ENCODE results near the gene UCHL5. TPM values are rescaled to one million over a fixed set of nuclear protein-coding genes. Genes with fewer than 3 reads are reported as not detected.
"Not testable (repeated sequence)": the region's sequence is repeated elsewhere in the genome, so short reads cannot be mapped to it uniquely, and the experiment has no call there.

UCHL5 gene
- total RNA-seq, 1 experiment from 2014 or later: 42.1 TPM

- H2BK20ac ChIP-seq (ENCODE audit: low read depth, low read length, poor library complexity, severe bottlenecking): no peak overlapping the region
- WGBS (ENCODE audit: extremely low coverage, insufficient read length, low lambda C conversion rate): no CpG with 5 or more reads among the region's 4 CpGs
Measured at GRCh38 chr1:193054169-193054675, 4.9 kb downstream of the UCHL5 start.

DNA sequence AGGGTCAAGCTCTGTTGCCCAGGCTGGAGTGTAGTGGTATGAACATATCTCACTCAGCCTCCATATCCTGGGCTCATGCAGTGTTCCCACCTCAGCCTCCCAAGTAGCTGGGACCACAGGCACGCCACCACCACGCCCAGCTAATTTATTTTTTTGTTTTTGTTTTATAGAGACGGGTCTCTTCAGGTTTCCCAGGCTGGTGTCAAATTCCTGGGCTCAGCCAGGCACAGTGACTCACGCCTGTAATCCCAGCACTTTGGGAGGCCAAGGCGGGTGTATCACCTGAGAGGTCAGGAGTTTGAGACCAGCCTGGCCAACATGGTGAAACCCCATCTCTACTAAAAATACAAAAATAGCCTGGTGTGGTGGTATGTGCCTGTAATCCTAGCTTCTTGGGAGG lies 10.2 kb downstream of the UCHL5 start:
- H4K5ac ChIP-seq (ENCODE audit: insufficient read length, low read depth, low read length); H3K14ac ChIP-seq (ENCODE audit: insufficient read depth, low read length); H3K9me3 ChIP-seq (ENCODE audit: control insufficient read depth, low read depth, low read length); H4K8ac ChIP-seq (replicated peaks; ENCODE audit: insufficient read length, low read depth, low read length); H3T11ph ChIP-seq (ENCODE audit: low read length); H3K27me3 Mint-ChIP-seq (ENCODE audit: low read depth); H3K4me1 ChIP-seq (ENCODE audit: insufficient read depth, low read length); H3K4me3 Mint-ChIP-seq; H3K9ac ChIP-seq (ENCODE audit: extremely low read depth, insufficient read length, low read length); H3K56ac ChIP-seq (ENCODE audit: insufficient read length, low read depth, low read length); H2BK120ac ChIP-seq (ENCODE audit: low read depth, low read length, poor library complexity, severe bottlenecking); H3K23me2 ChIP-seq (ENCODE audit: insufficient read length, low read depth, low read length, poor library complexity, severe bottlenecking); H3K9me3 Mint-ChIP-seq; H3K4me2 ChIP-seq (ENCODE audit: insufficient read depth, insufficient read length, low read length); H2BK12ac ChIP-seq (ENCODE audit: insufficient read length, low read depth, low read length); H3K18ac ChIP-seq (ENCODE audit: insufficient read length, low read depth, low read length); H3K4ac ChIP-seq (ENCODE audit: low read depth, low read length); H3K27ac ChIP-seq (ENCODE audit: insufficient read length, low read depth, low read length); DNase-seq; H2BK5ac ChIP-seq (ENCODE audit: insufficient read length, low read length); H3K23ac ChIP-seq (ENCODE audit: insufficient read length, low read depth, low read length); H4K20me1 ChIP-seq (ENCODE audit: control insufficient read depth, insufficient read depth, insufficient read length); H3K79me1 ChIP-seq (ENCODE audit: insufficient read depth, low read depth, low read length, poor library complexity, severe bottlenecking); H3K27me3 ChIP-seq (ENCODE audit: insufficient read depth, low read length); H3K79me2 ChIP-seq (ENCODE audit: insufficient read depth, low read length); H4K91ac ChIP-seq (ENCODE audit: insufficient read length, low read depth, low read length); H2AK5ac ChIP-seq (ENCODE audit: insufficient read length, low read length); H2AFZ ChIP-seq (ENCODE audit: low read length); H2BK15ac ChIP-seq (ENCODE audit: low read depth, low read length); H3K27ac Mint-ChIP-seq; H2BK20ac ChIP-seq (ENCODE audit: low read depth, low read length, poor library complexity, severe bottlenecking): not testable (repeated sequence)
- WGBS (ENCODE audit: extremely low coverage, insufficient read length, low lambda C conversion rate): no CpG with 5 or more reads among the region's 5 CpGs
- Mint-ChIP-seq H3K36me3 (ENCODE audit: insufficient read depth in 1 of 3, low read depth in 3 of 3) (peaks cover 25 to 36% (median 33%) of the 10 kb centered on the region in 3 experiments; a peak in 6 of 7 replicates), H3K4me1 (peaks cover 12 to 14% of the 10 kb centered on the region in 2 experiments)

More at GRCh38 chr1:193054169-193054675, 4.9 kb downstream of the UCHL5 start:
- no peak overlapping the region for H3T11ph ChIP-seq (ENCODE audit: low read length)
- TF ChIP-seq CTCF (conservative IDR thresholded peaks at IDR 0.05): no peak
- no peak overlapping the region for H4K91ac ChIP-seq (ENCODE audit: insufficient read length, low read depth, low read length)
- no peak overlapping the region for H3K27ac ChIP-seq (ENCODE audit: insufficient read length, low read depth, low read length)
- no peak overlapping the region for H2BK12ac ChIP-seq (ENCODE audit: insufficient read length, low read depth, low read length)
- no peak overlapping the region for H2BK5ac ChIP-seq (ENCODE audit: insufficient read length, low read length)
- peaks cover 5 to 14% of the 10 kb centered on the region in 2 experiments for H3K4me1 Mint-ChIP-seq
- no peaks in the 10 kb centered on the region for H4K20me1 ChIP-seq (ENCODE audit: control insufficient read depth, insufficient read depth, insufficient read length)
- H3K9me3 ChIP-seq (ENCODE audit: control insufficient read depth, low read depth, low read length): no peaks in the 10 kb centered on the region
- no peak overlapping the region for H3K4ac ChIP-seq (ENCODE audit: low read depth, low read length)
- H3K9ac ChIP-seq (ENCODE audit: extremely low read depth, insufficient read length, low read length): no peak overlapping the region
- H2BK15ac ChIP-seq (ENCODE audit: low read depth, low read length): no peak overlapping the region
- H3K27me3 Mint-ChIP-seq (ENCODE audit: low read depth): no peaks in the 10 kb centered on the region
- no peak for DNase-seq
- no peak overlapping the region for H3K4me2 ChIP-seq (ENCODE audit: insufficient read depth, insufficient read length, low read length)
- no peak overlapping the region for H4K5ac ChIP-seq (ENCODE audit: insufficient read length, low read depth, low read length)
- no peaks in the 10 kb centered on the region for H3K27me3 ChIP-seq (ENCODE audit: insufficient read depth, low read length)
- no peak overlapping the region for H3K56ac ChIP-seq (ENCODE audit: insufficient read length, low read depth, low read length)
- H3K18ac ChIP-seq (ENCODE audit: insufficient read length, low read depth, low read length): no peak overlapping the region
- no peak overlapping the region for H4K8ac ChIP-seq (replicated peaks; ENCODE audit: insufficient read length, low read depth, low read length)
- H3K23ac ChIP-seq (ENCODE audit: insufficient read length, low read depth, low read length): no peak overlapping the region
- no peak overlapping the region for H2AFZ ChIP-seq (ENCODE audit: low read length)
- H3K79me1 ChIP-seq (ENCODE audit: insufficient read depth, low read depth, low read length, poor library complexity, severe bottlenecking): peaks cover 5% of the 10 kb centered on the region
- no peaks in the 10 kb centered on the region for H3K9me3 Mint-ChIP-seq
- peaks cover 8 to 13% (median 10%) of the 10 kb centered on the region in 3 experiments; a peak in 6 of 7 replicates for H3K36me3 Mint-ChIP-seq (ENCODE audit: insufficient read depth in 1 of 3, low read depth in 3 of 3)
- H3K27ac Mint-ChIP-seq: no peak overlapping the region
- H2AK5ac ChIP-seq (ENCODE audit: insufficient read length, low read length): no peak overlapping the region
- no peak overlapping the region for H3K4me3 Mint-ChIP-seq
- no peaks in the 10 kb centered on the region for H3K4me1 ChIP-seq (ENCODE audit: insufficient read depth, low read length)
- H3K79me2 ChIP-seq (ENCODE audit: insufficient read depth, low read length): peaks cover 24% of the 10 kb centered on the region; the same call in 1 of the 2 replicates
- peaks cover 10% of the 10 kb centered on the region for H3K23me2 ChIP-seq (ENCODE audit: insufficient read length, low read depth, low read length, poor library complexity, severe bottlenecking)
- no peak overlapping the region for H2BK120ac ChIP-seq (ENCODE audit: low read depth, low read length, poor library complexity, severe bottlenecking)
- H3K14ac ChIP-seq (ENCODE audit: insufficient read depth, low read length): no peak overlapping the region

All from H9 (cell line).